Measurements from ENCODE around the gene ZNF768. TPM values are rescaled to one million over a fixed set of nuclear protein-coding genes. Genes with fewer than 3 reads are reported as not detected.

ZNF768 gene
- total and polyA plus RNA-seq, 2 of the 13 experiments (the other 11 are each of a cell fraction or from before 2014, with no cell fraction given) = 26.7 to 34.4 TPM

DNA sequence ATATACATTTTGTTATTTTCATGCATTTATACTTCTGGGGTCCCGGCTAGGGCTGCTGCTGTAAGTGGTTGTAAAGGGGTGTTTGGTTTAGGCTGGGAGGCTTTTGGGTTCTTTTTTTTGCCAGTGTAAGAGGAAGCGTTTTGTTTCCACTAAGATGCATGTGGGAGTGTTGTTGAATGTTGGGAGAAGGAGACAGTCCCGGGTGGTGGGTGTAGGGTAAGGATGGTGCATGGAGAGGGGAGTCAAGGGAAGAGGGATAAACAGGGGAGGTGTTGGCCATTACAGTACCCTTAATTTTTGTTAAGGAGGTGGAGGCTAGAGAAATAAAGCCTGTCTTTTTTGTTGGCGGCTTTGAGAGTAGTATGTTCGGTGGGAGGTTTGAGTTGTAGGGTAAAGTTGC is 16.7 kb upstream of the ZNF768 start:
- H3K27me3 ChIP-seq (ENCODE audit: control insufficient read depth in 1 of 2, insufficient read depth in 2 of 2, low read length in 2 of 2) = no peaks in the 10 kb centered on the region
- no peak for DNase-seq (ENCODE audit: low spot score)
- intact Hi-C loops (cut with micrococcal nuclease; ENCODE audit: unreplicated experiment) = loop anchor here (5.0 kb wide), 1 partner anchor 74 kb away; no protein-coding TSS in a partner anchor
- H3K36me3 ChIP-seq (replicated peaks in 1 of 2; ENCODE audit: control insufficient read depth in 1 of 2, insufficient read depth in 2 of 2, low read length in 2 of 2) = no peaks in the 10 kb centered on the region
- FAIRE-seq = no peak
- no peaks in the 10 kb centered on the region for H4K20me1 ChIP-seq (ENCODE audit: insufficient read depth, low read length)
- ATAC-seq = no peak
- H3K4me2 ChIP-seq (ENCODE audit: low read depth, low read length) = peak overlapping the region; percentile 97; the same call in 1 of the 2 replicates
- TF ChIP-seq ISX (CRISPR knock-in tag; conservative IDR thresholded peaks at IDR 0.05) (no peak), ZNF781 (CRISPR knock-in tag; IDR thresholded peaks at IDR 0.05; ENCODE audit: borderline replicate concordance, not compliant biosample characterization) (no peak), ZNF616 (CRISPR knock-in tag; IDR thresholded peaks at IDR 0.05; ENCODE audit: low read depth) (no peak)
- in situ Hi-C loops (cut with HindIII; ENCODE audit: extremely low pct_ligation_motif_present, low pct_unique_long_range_greater_than_20kb) = no loop called here
- H3K27ac ChIP-seq (ENCODE audit: extremely low read length, insufficient read depth, low read length) = no peak overlapping the region
- no peaks in the 10 kb centered on the region for H3K9me3 ChIP-seq (ENCODE audit: low read length)
- no peak overlapping the region for H3K4me3 ChIP-seq (replicated peaks in 1 of 3; ENCODE audit: insufficient read depth in 1 of 3, low read depth in 2 of 3, low read length in 3 of 3)
- no peak overlapping the region for H3K9ac ChIP-seq (ENCODE audit: insufficient read depth, low read depth, low read length)
- BruUV-seq (replicated peaks) = no TSS peak
- POLR2A ChIA-PET = interaction anchor here (1.5 to 4.0 kb wide), 2 partner anchors 15 kb away, joined by 6 to 30 read pairs; partner anchors contain the start of gene ZNF764
- CTCF ChIA-PET (ENCODE audit: low intra/inter-chr PET ratio, low total read pairs) = no interaction called here
- H3K79me2 ChIP-seq (ENCODE audit: insufficient read depth, low read length) = no peaks in the 10 kb centered on the region
- H3K4me1 ChIP-seq (ENCODE audit: insufficient read depth, low read length) = peaks cover 74% of the 10 kb centered on the region
- no peak overlapping the region for H2AFZ ChIP-seq (ENCODE audit: low read length)
- WGBS (ENCODE audit: low lambda C conversion rate) = 97% methylated on average over 5 of the region's 5 CpGs

DNA sequence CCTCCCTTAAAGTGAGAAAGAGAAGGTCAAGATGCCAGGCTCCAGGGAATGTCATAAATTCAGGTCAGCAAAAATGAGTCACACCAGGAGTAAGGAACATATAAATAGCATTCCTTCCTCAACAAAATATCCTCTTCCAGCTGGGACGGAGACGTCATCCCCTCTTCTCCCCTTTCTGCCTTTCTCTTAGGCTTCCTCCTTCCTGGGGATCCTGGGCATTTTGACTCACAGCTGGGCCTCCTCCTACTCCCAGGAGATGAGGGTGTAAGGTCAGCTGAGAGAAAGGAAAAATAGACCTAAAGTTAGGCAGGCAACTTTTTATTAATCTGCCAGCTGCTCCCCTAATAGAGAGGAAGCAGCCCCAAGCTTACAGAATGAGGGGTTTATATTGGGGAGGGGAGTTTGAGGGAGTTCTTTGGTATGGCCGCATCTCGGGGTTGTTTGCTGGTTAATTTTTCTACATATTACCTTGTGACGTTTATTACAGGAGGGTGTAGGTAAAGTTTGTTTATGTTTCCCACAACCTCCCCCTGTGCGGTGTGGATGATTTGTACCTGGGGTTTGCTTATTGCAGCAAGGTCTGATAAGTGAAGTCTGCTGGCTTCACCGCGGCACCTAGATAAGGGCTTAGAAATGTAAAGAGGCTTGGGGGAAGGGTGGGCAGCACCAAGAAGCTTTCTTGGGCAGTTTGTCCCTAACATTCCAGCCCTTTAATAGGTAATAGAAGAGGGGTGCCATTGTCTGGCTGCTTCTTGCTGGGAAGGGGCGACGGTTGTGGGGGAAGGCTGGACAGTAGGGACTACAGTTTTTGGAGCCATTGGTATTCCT is 15.3 kb upstream of the ZNF768 start:
- ChIA-PET POLR2A (interaction anchor here (1.0 to 4.0 kb wide), 7 partner anchors 10 to 148 kb away, joined by 3 to 30 read pairs (median 6); partner anchors contain the start of genes DCTPP1, ZNF688, ZNF689 and ZNF764), CTCF (ENCODE audit: low intra/inter-chr PET ratio, low total read pairs) (no interaction called here)
- H3K9ac ChIP-seq (ENCODE audit: insufficient read depth, low read depth, low read length) = peak overlapping the region; percentile 67
- no peaks in the 10 kb centered on the region for H4K20me1 ChIP-seq (ENCODE audit: insufficient read depth, low read length)
- FAIRE-seq (peak; percentile 21), ATAC-seq (peak; percentile 43), DNase-seq (ENCODE audit: low spot score) (peak; percentile 47)
- H3K27me3 ChIP-seq (ENCODE audit: control insufficient read depth in 1 of 2, insufficient read depth in 2 of 2, low read length in 2 of 2) = no peaks in the 10 kb centered on the region
- no peaks in the 10 kb centered on the region for H3K79me2 ChIP-seq (ENCODE audit: insufficient read depth, low read length)
- H2AFZ ChIP-seq (ENCODE audit: low read length) = no peak overlapping the region
- no TSS peak for BruUV-seq (replicated peaks)
- H3K27ac ChIP-seq (ENCODE audit: extremely low read length, insufficient read depth, low read length) = peak overlapping the region; percentile 62
- intact Hi-C loops (cut with micrococcal nuclease; ENCODE audit: unreplicated experiment) (loop anchor here (5.0 kb wide), 1 partner anchor 76 kb away; no protein-coding TSS in a partner anchor), in situ Hi-C loops (cut with HindIII; ENCODE audit: extremely low pct_ligation_motif_present, low pct_unique_long_range_greater_than_20kb) (no loop called here)
- H3K4me1 ChIP-seq (ENCODE audit: insufficient read depth, low read length) = peaks cover 72% of the 10 kb centered on the region
- no peaks in the 10 kb centered on the region for H3K36me3 ChIP-seq (replicated peaks in 1 of 2; ENCODE audit: control insufficient read depth in 1 of 2, insufficient read depth in 2 of 2, low read length in 2 of 2)
- H3K9me3 ChIP-seq (ENCODE audit: low read length) = no peaks in the 10 kb centered on the region
- WGBS (ENCODE audit: low lambda C conversion rate) = 3% methylated on average over 10 of the region's 10 CpGs
- peak overlapping the region; percentile 97 for H3K4me2 ChIP-seq (ENCODE audit: low read depth, low read length)
- H3K4me3 ChIP-seq (replicated peaks in 1 of 3; ENCODE audit: insufficient read depth in 1 of 3, low read depth in 2 of 3, low read length in 3 of 3) = peak overlapping the region; percentile 48 to 63 (median 58)
- TF ChIP-seq ZNF777 (CRISPR knock-in tag; IDR thresholded peaks at IDR 0.05) (no peak), SNAI1 (CRISPR knock-in tag; IDR thresholded peaks at IDR 0.05; ENCODE audit: borderline replicate concordance) (no peak), THAP11 (CRISPR knock-in tag; IDR thresholded peaks at IDR 0.05) (no peak; the same call in 1 of the 2 replicates), ZBTB7B (CRISPR knock-in tag; IDR thresholded peaks at IDR 0.05) (peak; percentile 34; the same call in 1 of the 2 replicates), ZNF564 (CRISPR knock-in tag; IDR thresholded peaks at IDR 0.05) (peak; percentile 8; the same call in 1 of the 2 replicates), PCBP1 (IDR thresholded peaks at IDR 0.05; ENCODE audit: borderline replicate concordance, low read depth, low read length) (no peak), ZBTB7A (CRISPR knock-in tag; IDR thresholded peaks at IDR 0.05) (no peak), ZSCAN20 (CRISPR knock-in tag; IDR thresholded peaks at IDR 0.05; ENCODE audit: borderline replicate concordance) (no peak), ZNF790 (CRISPR knock-in tag; IDR thresholded peaks at IDR 0.05; ENCODE audit: borderline replicate concordance) (no peak), RAD51 (IDR thresholded peaks at IDR 0.05; ENCODE audit: borderline replicate concordance) (no peak), NR2C2 (CRISPR knock-in tag; IDR thresholded peaks at IDR 0.05; ENCODE audit: borderline replicate concordance) (0 out of 2 replicates have a peak, but pooled peaks have one; percentile 12), ZNF274 (CRISPR knock-in tag; IDR thresholded peaks at IDR 0.05) (no peak), SKI (IDR thresholded peaks at IDR 0.05; ENCODE audit: partially characterized antibody) (no peak)
- TF ChIP-seq, protein P1, sequence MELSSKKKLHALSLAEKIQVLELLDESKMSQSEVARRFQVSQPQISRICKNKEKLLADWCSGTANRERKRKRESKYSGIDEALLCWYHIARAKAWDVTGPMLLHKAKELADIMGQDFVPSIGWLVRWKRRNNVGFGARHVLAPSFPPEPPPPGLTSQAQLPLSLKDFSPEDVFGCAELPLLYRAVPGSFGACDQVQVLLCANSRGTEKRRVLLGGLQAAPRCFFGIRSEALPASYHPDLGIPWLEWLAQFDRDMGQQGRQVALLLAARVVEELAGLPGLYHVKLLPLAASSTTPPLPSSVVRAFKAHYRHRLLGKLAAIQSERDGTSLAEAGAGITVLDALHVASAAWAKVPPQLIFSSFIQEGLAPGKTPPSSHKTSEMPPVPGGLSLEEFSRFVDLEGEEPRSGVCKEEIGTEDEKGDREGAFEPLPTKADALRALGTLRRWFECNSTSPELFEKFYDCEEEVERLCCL (CRISPR knock-in tag; IDR thresholded peaks at IDR 0.05; ENCODE audit: borderline replicate concordance) = peak; percentile 57; the same call in 1 of the 2 replicates

Measured in HepG2 (cell line).